ENCODE measurements around the gene SP110. TPM values are rescaled to one million over a fixed set of nuclear protein-coding genes. Genes with fewer than 3 reads are reported as not detected.

The SP110 gene
- total and polyA plus RNA-seq, 2 of the 8 experiments (the other 6 are each of a cell fraction or from before 2014, with no cell fraction given) = 3.1 to 7.1 TPM

DNA sequence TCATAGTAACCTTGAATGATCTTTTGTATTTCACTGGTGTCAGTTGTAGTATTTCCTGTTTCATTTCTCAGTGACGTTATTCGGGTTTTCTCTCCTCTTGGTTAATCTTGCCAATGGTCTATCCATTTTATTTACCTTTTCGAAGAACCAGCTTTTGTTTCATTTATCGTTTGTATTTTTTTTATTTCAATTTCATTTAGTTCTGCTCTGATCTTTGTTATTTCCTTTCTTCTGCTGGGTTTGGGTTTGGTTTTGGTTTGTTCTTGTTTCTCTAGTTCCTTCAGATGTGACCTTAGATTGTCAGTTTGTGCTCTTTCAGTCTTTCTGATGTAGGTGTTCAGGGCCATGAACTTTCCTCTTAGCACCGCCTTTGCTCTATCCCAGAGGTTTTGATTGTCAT is 42.5 kb upstream of the SP110 start:
- Histone ChIP-seq H4K8ac (ENCODE audit: extremely low read depth, insufficient read depth, low read length) (no peak overlapping the region), H3K4me2 (ENCODE audit: insufficient read depth in 1 of 2, low read depth in 2 of 2, low read length in 2 of 2) (no peak overlapping the region), H3K27me3 (replicated peaks in 1 of 4; ENCODE audit: control insufficient read depth in 3 of 4, extremely low read depth in 1 of 4, insufficient read depth in 3 of 4, low read length in 3 of 4) (no peaks in the 10 kb centered on the region), H4K20me1 (replicated peaks in 1 of 2; ENCODE audit: control insufficient read depth in 1 of 2, insufficient read depth in 2 of 2, low read length in 2 of 2) (no peaks in the 10 kb centered on the region), H3K79me1 (ENCODE audit: low read depth, low read length) (no peaks in the 10 kb centered on the region), H2BK120ac (replicated peaks; ENCODE audit: low read depth, low read length) (no peak overlapping the region), H4K91ac (replicated peaks; ENCODE audit: insufficient read length, low read length) (no peak overlapping the region), H3K27ac (ENCODE audit: low read depth, low read length) (no peak overlapping the region), H3K4me1 (replicated peaks in 1 of 4; ENCODE audit: control insufficient read depth in 3 of 4, insufficient read depth in 4 of 4, low read length in 3 of 4) (peaks cover 0 to 2% (median 0%) of the 10 kb centered on the region in 4 experiments; a peak in 1 of 7 replicates), H3K4me3 (ENCODE audit: extremely low read depth in 1 of 4, insufficient read depth in 2 of 4, low read depth in 3 of 4, low read length in 4 of 4) (no peak overlapping the region), H2BK20ac (ENCODE audit: low read length) (no peak overlapping the region), H2AFZ (ENCODE audit: low read length) (no peak overlapping the region), H3K9me3 (ENCODE audit: insufficient read depth in 2 of 2, low read depth in 1 of 2, low read length in 1 of 2) (no peaks in the 10 kb centered on the region), H2BK5ac (ENCODE audit: low read depth, low read length) (no peak overlapping the region), H4K5ac (ENCODE audit: insufficient read length, low read depth, low read length) (no peak overlapping the region), H3K23me2 (ENCODE audit: low read depth, low read length) (no peaks in the 10 kb centered on the region), H3K14ac (ENCODE audit: insufficient read length) (no peak overlapping the region), H2BK12ac (ENCODE audit: low read depth, low read length) (no peak overlapping the region), H3K23ac (ENCODE audit: insufficient read length) (no peak overlapping the region), H3K79me2 (ENCODE audit: control insufficient read depth in 1 of 2, insufficient read depth in 2 of 2, low read length in 2 of 2) (no peaks in the 10 kb centered on the region), H3K36me3 (ENCODE audit: control insufficient read depth in 2 of 4, insufficient read depth in 4 of 4, low read length in 3 of 4) (no peaks in the 10 kb centered on the region), H2AK5ac (ENCODE audit: low read depth, low read length) (no peak overlapping the region), H2BK15ac (ENCODE audit: low read length) (no peak overlapping the region), H3K56ac (replicated peaks; ENCODE audit: insufficient read length, low read depth, low read length) (no peak overlapping the region), H3K9ac (replicated peaks in 1 of 4; ENCODE audit: extremely low read depth in 1 of 4, low read depth in 3 of 4, low read length in 3 of 4) (no peak overlapping the region), H3K4ac (replicated peaks; ENCODE audit: insufficient read length, low read depth, low read length) (no peak overlapping the region), H3K18ac (ENCODE audit: extremely low read depth, low read length) (no peak overlapping the region)
- POLR2A ChIA-PET (ENCODE audit: partially characterized antibody) = no interaction called here
- CTCF ChIA-PET (ENCODE audit: partially characterized antibody) = no interaction called here
- WGBS, 2 experiments (ENCODE audit: extremely low coverage in 1 of 2, insufficient coverage in 1 of 2, insufficient read length in 1 of 2, insufficient replicate concordance in 2 of 2, low coverage in 1 of 2, low lambda C conversion rate in 2 of 2, missing lambda C conversion rate in 1 of 2) = 92% methylated on average over 5 of the region's 5 CpGs; no CpG with 5 or more reads in 1 of the 2 experiments
- FAIRE-seq (no peak), DNase-seq (ENCODE audit: low read depth in 1 of 2, low spot score in 2 of 2) (no peak)
- TF ChIP-seq KDM5A (IDR thresholded peaks at IDR 0.05; ENCODE audit: low read length) = no peak
- no peak for TF ChIP-seq CHD1 (IDR thresholded peaks at IDR 0.05; ENCODE audit: low read depth, low read length)
- TF ChIP-seq HDAC2 (IDR thresholded peaks at IDR 0.05; ENCODE audit: borderline replicate concordance in 1 of 2, low read depth in 2 of 2, low read length in 2 of 2) = no peak
- no peak for TF ChIP-seq RAD21 (IDR thresholded peaks at IDR 0.05 in 1 of 2, conservative IDR thresholded peaks at IDR 0.05 in 1 of 2; ENCODE audit: low read depth in 2 of 2, low read length in 2 of 2)
- TF ChIP-seq, protein P1, sequence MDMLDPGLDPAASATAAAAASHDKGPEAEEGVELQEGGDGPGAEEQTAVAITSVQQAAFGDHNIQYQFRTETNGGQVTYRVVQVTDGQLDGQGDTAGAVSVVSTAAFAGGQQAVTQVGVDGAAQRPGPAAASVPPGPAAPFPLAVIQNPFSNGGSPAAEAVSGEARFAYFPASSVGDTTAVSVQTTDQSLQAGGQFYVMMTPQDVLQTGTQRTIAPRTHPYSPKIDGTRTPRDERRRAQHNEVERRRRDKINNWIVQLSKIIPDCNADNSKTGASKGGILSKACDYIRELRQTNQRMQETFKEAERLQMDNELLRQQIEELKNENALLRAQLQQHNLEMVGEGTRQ (IDR thresholded peaks at IDR 0.05; ENCODE audit: low read length) = no peak
- TF ChIP-seq, protein P2, sequence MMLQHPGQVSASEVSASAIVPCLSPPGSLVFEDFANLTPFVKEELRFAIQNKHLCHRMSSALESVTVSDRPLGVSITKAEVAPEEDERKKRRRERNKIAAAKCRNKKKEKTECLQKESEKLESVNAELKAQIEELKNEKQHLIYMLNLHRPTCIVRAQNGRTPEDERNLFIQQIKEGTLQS (IDR thresholded peaks at IDR 0.05; ENCODE audit: insufficient read depth, low read depth, low read length) = no peak
- TF ChIP-seq SP1 (IDR thresholded peaks at IDR 0.05; ENCODE audit: low read depth, low read length) = no peak
- TF ChIP-seq RXRA (IDR thresholded peaks at IDR 0.05; ENCODE audit: insufficient read depth, low read depth, low read length) = no peak
- TF ChIP-seq, protein P3, sequence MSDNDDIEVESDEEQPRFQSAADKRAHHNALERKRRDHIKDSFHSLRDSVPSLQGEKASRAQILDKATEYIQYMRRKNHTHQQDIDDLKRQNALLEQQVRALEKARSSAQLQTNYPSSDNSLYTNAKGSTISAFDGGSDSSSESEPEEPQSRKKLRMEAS (IDR thresholded peaks at IDR 0.05) = no peak
- no peak for TF ChIP-seq NRF1 (IDR thresholded peaks at IDR 0.05; ENCODE audit: low read depth, low read length)
- TF ChIP-seq JUN (IDR thresholded peaks at IDR 0.05; ENCODE audit: low read depth, low read length) = no peak
- no peak for TF ChIP-seq CHD2 (IDR thresholded peaks at IDR 0.05; ENCODE audit: low read length)
- TF ChIP-seq KDM4A (IDR thresholded peaks at IDR 0.05; ENCODE audit: low read depth, low read length, severe bottlenecking) = no peak
